IPS DF 4.7 (cell line): ENCODE data around the gene ATXN3L.

Source experiments
- DNase-seq: peaks from one replicate; pipeline ENCODE4 v3.0.0-alpha.2; 2013; ENCODE audit warnings: low spot score; ENCODE audit errors: extremely low read depth

Gene ATXN3L

GRCh38 chrX:13268874-13269273 lies 51.0 kb downstream of the ATXN3L start:
- DNase-seq, result no peak
